HG03103 (cell line): ENCODE measurements around the gene XKRX.
A peak's percentile ranks its signal among the peaks of the same experiment; 100 is the strongest.

Experiments used
- ATAC-seq: cut with Tn5 transposase; IDR thresholded peaks from one replicate; pipeline ENCODE4 v1.9.1; 2021; ENCODE audit warnings: low read depth; ENCODE audit not compliant: unreplicated experiment

Gene XKRX

GRCh38 chrX:100928660-100929613, at the start of gene XKRX:
TSS of gene XKRX (minus strand) at chrX:100928917. CDS start at chrX:100928304, 613 bp downstream.
- ATAC-seq, result peak; percentile 73

GRCh38 chrX:100976211-100976610, 47.5 kb upstream of the XKRX start:
- ATAC-seq, result no peak

- ATAC-seq, result no peak
Measured at GRCh38 chrX:100975212-100975611, 46.5 kb upstream of the XKRX start.

GRCh38 chrX:100973411-100973810, 44.7 kb upstream of the XKRX start:
- no peak for ATAC-seq

GRCh38 chrX:100969936-100970335, 41.2 kb upstream of the XKRX start:
- ATAC-seq, result no peak

- no peak for ATAC-seq
Measured at GRCh38 chrX:100969408-100969807, 40.7 kb upstream of the XKRX start, which contains the start of gene ARL13A. TSS of gene ARL13A (plus strand) at chrX:100969708. CDS start at chrX:100973690, 3,982 bp downstream.

GRCh38 chrX:100964362-100964761, 35.6 kb upstream of the XKRX start:
- ATAC-seq, result no peak

- no peak for ATAC-seq
Measured at GRCh38 chrX:100962811-100963210, 34.1 kb upstream of the XKRX start.

GRCh38 chrX:100948557-100948956, 19.8 kb upstream of the XKRX start:
- no peak for ATAC-seq

- ATAC-seq, result no peak
Measured at GRCh38 chrX:100946299-100946927, 17.7 kb upstream of the XKRX start.

- ATAC-seq, result no peak
Measured at GRCh38 chrX:100944601-100945000, 15.9 kb upstream of the XKRX start.

GRCh38 chrX:100939333-100939732, 10.6 kb upstream of the XKRX start:
- no peak for ATAC-seq

- ATAC-seq, result no peak
Measured at GRCh38 chrX:100935767-100936166, 7.0 kb upstream of the XKRX start.

GRCh38 chrX:100931925-100932285, 3.2 kb upstream of the XKRX start:
- no peak for ATAC-seq

GRCh38 chrX:100931218-100931924, 2.7 kb upstream of the XKRX start:
- peak; percentile 65 for ATAC-seq

- no peak for ATAC-seq
Measured at GRCh38 chrX:100926453-100926852, 2.3 kb downstream of the XKRX start.

- ATAC-seq, result no peak
Measured at GRCh38 chrX:100924375-100924774, 4.3 kb downstream of the XKRX start.

GRCh38 chrX:100915562-100915961, 13.2 kb downstream of the XKRX start:
- ATAC-seq, result no peak

GRCh38 chrX:100913111-100913510, 15.6 kb downstream of the XKRX start:
- ATAC-seq, result no peak

- ATAC-seq, result no peak
Measured at GRCh38 chrX:100911731-100912130, 17.0 kb downstream of the XKRX start.

- no peak for ATAC-seq
Measured at GRCh38 chrX:100905620-100906019, 23.1 kb downstream of the XKRX start.
